Measurements from ENCODE around the gene MRAP2. TPM values are rescaled to one million over a fixed set of nuclear protein-coding genes. Genes with fewer than 3 reads are reported as not detected.
A peak's percentile ranks its signal among the peaks of the same experiment; 100 is the strongest.

Gene MRAP2
- total RNA-seq, 2 donors from 2014 or later: 67.5 to 104 TPM

DNA sequence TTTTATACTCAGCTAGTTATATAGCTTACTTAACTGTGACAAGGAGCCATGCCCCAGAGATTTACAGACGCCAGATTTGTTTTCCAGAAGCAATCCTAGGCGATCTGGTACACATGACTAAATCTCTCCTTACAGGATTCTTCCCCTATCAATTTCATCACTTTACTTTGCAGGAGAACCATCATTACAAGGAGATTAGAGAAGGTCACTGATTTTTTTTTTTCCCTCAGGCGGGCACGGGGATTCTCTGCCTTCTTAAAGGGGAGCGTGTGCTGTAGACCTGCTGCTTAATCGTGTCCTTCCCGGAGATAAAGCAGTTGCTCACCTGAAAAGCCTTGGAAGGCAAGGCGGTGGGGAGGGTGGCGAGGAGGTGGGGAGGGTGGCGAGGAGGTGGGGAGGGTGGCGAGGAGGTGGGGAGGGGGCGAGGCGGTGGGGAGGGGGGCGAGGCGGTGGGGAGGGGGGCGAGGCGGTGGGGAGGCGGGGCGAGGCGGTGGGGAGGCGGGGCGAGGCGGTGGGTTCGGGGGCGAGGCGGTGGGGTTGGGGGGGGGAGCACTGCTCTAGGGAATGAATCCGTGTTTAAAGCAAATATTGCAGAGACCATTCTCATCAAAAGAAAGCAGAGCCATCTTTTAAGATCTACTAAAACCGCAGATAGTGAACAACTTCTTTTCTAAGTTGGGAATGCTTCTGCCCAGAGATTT, 14.3 kb upstream of the MRAP2 start:
- no peak overlapping the region for H3K27ac ChIP-seq
- ATAC-seq (ENCODE audit: insufficient number of reproducible peaks, low FRiP score, low read depth) (no peak), DNase-seq (ENCODE audit: low spot score) (no peak)
- H3K4me3 ChIP-seq: no peak overlapping the region
- TF ChIP-seq, protein P1, sequence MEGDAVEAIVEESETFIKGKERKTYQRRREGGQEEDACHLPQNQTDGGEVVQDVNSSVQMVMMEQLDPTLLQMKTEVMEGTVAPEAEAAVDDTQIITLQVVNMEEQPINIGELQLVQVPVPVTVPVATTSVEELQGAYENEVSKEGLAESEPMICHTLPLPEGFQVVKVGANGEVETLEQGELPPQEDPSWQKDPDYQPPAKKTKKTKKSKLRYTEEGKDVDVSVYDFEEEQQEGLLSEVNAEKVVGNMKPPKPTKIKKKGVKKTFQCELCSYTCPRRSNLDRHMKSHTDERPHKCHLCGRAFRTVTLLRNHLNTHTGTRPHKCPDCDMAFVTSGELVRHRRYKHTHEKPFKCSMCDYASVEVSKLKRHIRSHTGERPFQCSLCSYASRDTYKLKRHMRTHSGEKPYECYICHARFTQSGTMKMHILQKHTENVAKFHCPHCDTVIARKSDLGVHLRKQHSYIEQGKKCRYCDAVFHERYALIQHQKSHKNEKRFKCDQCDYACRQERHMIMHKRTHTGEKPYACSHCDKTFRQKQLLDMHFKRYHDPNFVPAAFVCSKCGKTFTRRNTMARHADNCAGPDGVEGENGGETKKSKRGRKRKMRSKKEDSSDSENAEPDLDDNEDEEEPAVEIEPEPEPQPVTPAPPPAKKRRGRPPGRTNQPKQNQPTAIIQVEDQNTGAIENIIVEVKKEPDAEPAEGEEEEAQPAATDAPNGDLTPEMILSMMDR (IDR thresholded peaks at IDR 0.05): no peak
- no peaks in the 10 kb centered on the region for H3K9me3 ChIP-seq
- no peaks in the 10 kb centered on the region for H3K4me1 ChIP-seq (ENCODE audit: control insufficient read depth in 1 of 2, low read depth in 2 of 2)
- no peaks in the 10 kb centered on the region for H3K36me3 ChIP-seq
- H3K27me3 ChIP-seq (replicated peaks; ENCODE audit: insufficient read depth): no peaks in the 10 kb centered on the region

DNA sequence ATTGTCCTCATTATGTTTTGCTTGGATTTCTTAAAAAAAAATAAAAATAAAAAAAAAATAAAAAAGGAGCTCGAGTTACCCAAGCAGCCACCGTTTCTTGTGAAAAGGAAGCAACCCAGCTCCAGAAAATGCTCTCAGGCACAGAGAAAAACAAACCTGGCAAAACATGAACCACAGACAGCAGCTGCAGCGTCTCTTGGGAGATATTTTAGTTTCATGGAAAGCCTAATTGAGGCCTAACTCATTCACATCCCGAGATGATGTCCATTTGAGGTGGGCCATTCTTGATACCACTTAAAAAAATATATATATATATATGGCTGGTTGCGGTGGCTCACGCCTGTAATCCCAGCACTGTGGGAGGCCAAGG, 13.7 kb upstream of the MRAP2 start:
- no peak overlapping the region for H3K27ac ChIP-seq
- no peak overlapping the region for H3K4me3 ChIP-seq
- TF ChIP-seq, protein P1 (IDR thresholded peaks at IDR 0.05): no peak
- H3K4me1 ChIP-seq (ENCODE audit: control insufficient read depth in 1 of 2, low read depth in 2 of 2): no peaks in the 10 kb centered on the region
- H3K9me3 ChIP-seq: no peaks in the 10 kb centered on the region
- DNase-seq (ENCODE audit: low spot score): no peak
- no peaks in the 10 kb centered on the region for H3K36me3 ChIP-seq
- H3K27me3 ChIP-seq (replicated peaks; ENCODE audit: insufficient read depth): no peaks in the 10 kb centered on the region
- ATAC-seq (ENCODE audit: insufficient number of reproducible peaks, low FRiP score, low read depth): no peak

DNA sequence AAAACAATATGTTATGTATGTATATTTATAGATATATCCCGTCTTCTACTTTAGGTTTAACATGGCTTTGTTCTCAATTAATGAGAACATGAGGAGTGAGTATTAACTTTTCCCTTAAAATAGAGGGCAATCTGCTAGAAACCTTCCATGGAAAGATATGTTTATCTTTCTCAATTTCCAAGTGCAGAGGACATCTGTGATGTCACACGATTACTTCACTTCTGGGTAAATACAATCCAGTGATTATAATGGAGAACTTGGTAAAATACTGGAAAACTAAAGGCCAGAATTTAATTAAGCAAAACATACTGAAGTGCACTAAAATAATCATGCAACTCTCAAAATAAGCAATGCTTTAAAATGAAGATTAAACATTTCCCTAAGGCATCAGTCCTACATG, 11.9 kb upstream of the MRAP2 start:
- Histone ChIP-seq H3K4me1 (ENCODE audit: control insufficient read depth in 1 of 2, low read depth in 2 of 2) (peaks cover 0 to 7% of the 10 kb centered on the region in 2 donors), H3K4me3 (no peak overlapping the region), H3K9me3 (no peaks in the 10 kb centered on the region), H3K36me3 (no peaks in the 10 kb centered on the region), H3K27me3 (replicated peaks; ENCODE audit: insufficient read depth) (no peaks in the 10 kb centered on the region), H3K27ac (no peak overlapping the region)
- DNase-seq (ENCODE audit: low spot score): no peak
- no peak for ATAC-seq (ENCODE audit: insufficient number of reproducible peaks, low FRiP score, low read depth)
- TF ChIP-seq, protein P1 (IDR thresholded peaks at IDR 0.05): no peak

DNA sequence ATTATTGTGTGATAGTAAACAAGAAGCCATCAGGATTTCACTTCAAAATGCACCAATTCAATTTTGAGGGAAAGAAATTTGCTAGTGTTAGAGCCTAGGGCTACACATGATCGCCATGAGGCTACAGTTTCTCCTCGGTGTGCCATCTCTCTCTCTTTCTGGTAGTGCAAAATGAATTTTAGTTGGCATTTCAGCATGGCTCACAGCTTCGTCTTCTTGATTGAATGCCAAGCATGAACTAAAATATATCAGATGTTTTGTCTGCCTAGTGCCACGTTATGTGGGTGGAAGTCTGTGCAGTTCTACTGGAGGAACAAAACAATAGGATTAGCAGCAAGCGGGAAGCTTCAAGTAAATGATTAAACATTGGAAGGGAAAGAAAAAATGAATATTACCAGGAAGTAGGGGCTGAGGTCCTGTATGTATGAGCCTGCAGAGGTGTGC, 6.8 kb upstream of the MRAP2 start:
- Histone ChIP-seq H3K27me3 (replicated peaks; ENCODE audit: insufficient read depth) (no peaks in the 10 kb centered on the region), H3K4me1 (ENCODE audit: control insufficient read depth in 1 of 2, low read depth in 2 of 2) (peaks cover 20 to 53% of the 10 kb centered on the region in 2 donors), H3K9me3 (no peaks in the 10 kb centered on the region), H3K4me3 (peak overlapping the region; percentile 33), H3K36me3 (no peaks in the 10 kb centered on the region), H3K27ac (peak overlapping the region; percentile 90 to 96)
- no peak for ATAC-seq (ENCODE audit: insufficient number of reproducible peaks, low FRiP score, low read depth)
- TF ChIP-seq, protein P1 (IDR thresholded peaks at IDR 0.05): no peak
- no peak for DNase-seq (ENCODE audit: low spot score)

DNA sequence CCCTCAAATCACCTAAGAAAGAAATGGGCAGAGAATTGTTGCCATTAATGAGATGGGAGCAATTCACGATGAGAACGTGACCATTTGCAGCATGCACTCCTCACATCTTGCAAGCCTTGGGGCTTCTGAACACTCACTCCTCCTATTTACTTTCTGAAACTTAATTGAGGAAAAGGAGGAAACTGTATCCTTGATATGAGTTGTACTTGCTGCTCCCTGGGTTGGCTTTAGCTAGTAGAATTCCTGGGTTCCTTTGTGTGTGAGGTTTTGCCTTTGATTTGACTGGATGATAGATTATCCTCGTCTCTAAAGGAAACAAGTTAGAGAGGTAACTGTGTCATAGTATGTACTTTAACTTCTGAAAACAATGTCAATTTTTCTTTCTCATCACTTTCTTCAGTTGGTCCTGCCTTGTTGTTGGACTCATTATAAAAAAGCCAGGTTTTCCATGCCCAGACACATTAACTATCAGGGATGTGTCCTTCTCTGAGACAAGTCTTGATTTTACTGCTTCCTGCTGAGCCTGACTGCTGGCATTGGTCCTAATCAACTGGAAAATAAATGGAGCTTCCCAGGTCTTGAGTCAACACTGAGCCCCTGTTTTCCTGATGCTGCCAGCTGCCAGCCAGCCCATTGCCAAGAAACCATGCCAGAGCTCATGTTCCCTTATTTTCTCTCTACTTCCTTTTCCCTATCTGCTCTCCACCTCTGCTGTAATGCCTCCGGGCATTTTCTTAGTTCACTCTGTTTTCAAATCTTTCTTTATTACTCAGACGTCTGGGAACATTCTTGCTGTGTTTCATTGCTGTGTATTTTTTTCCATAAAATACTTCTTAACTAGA, 6.0 kb upstream of the MRAP2 start:
- ATAC-seq (ENCODE audit: insufficient number of reproducible peaks, low FRiP score, low read depth) (peak; percentile 82), DNase-seq (ENCODE audit: low spot score) (peak; percentile 25)
- H3K4me1 ChIP-seq (ENCODE audit: control insufficient read depth in 1 of 2, low read depth in 2 of 2): peaks cover 20 to 61% of the 10 kb centered on the region in 2 donors
- TF ChIP-seq, protein P1 (IDR thresholded peaks at IDR 0.05): no peak
- no peaks in the 10 kb centered on the region for H3K36me3 ChIP-seq
- no peaks in the 10 kb centered on the region for H3K9me3 ChIP-seq
- H3K27ac ChIP-seq: peak overlapping the region; percentile 90 to 96
- H3K4me3 ChIP-seq: peak overlapping the region; percentile 33
- no peaks in the 10 kb centered on the region for H3K27me3 ChIP-seq (replicated peaks; ENCODE audit: insufficient read depth)
